Pons (tissue), 1 donor: ENCODE data around the gene NET1.
"Not testable (repeated sequence)": the region's sequence is repeated elsewhere in the genome, so short reads cannot be mapped to it uniquely, and the experiment has no call there.

Experiments used
- DNase-seq: peaks from one replicate; pipeline ENCODE4 v3.0.0-alpha.2; 2016; ENCODE audit warnings: low spot score

Gene NET1

DNA sequence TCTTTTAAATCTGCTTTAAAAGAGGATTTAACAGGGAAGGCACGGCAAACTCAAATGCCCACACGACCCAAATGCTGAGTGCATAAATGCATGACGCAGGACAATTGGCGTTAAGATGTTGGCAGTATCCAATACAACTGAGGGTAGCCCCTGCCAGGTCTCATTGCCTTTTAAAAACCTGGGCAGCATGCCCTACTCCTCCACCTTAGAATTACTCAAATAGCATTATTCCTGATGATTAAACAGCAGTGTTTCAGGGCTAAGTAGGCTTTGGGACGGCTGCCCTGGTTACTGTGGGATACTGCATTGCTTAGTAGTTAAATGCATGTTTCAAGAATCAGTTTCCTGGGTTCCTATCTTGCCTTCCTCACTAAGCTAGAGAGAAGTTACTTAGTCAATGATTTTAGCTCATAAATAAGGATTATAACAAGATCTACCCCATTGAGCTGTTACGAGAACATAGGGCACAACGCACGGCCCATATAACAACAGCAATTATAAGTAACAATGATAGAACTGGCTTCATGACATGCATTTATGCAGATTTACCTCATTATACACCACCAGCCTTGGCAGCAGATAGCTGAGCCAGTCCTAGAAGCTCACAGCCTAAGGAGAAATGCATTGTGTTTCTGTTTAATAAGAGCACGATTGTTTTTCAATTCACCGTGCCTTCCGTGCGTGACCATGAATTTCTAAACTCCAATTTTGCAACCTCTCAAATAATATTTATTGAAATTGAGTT lies 15.6 kb upstream of the NET1 start:
- peak; percentile 70 for DNase-seq

DNA sequence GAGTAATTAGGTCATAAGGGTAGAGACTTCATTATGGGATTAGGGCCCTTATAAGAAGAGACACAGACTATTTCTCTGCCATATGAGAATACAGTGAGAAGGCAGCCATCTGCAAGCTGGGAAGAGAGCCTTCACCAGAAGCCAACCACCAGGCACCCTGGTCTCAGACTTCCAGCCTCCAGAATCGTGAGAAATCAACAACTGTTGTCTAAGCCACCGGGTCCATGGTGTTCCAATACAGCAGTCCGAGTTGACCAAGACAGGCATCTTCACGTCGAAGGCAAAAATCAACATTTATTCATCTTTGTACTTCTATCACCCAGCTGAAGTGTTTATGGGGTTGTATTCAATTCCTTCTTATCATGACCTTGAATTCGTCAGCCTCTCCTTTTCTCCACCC lies 13.0 kb upstream of the NET1 start:
- DNase-seq = no peak

- no peak for DNase-seq
Observed at GRCh38 chr10:5400468-5401240, 11.7 kb upstream of the NET1 start.

DNA sequence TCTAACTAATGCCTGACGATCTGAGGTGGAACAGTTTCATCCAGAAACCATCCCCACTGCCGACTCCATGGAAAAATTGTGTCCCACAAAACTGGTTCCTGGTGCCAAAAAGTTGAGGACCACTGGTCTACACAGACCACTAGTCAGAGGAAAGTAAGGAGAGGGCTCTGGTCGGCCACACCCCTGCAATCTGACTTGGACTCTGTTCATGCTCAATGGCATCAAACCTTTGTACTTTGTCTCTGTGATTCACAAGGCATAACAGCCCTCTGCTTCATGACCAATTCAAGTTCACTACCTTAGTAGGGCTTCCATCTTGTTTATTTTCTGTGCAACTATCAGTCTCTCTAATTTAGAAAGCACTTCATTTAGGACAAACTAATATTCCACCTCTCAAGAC lies 9.6 kb upstream of the NET1 start:
- DNase-seq = no peak

GRCh38 chr10:5404208-5405041 lies 7.9 kb upstream of the NET1 start, which contains the start of gene TUBAL3:
TSS of gene TUBAL3 (minus strand) at chr10:5404828. CDS start at chr10:5404792, 36 bp downstream.
- DNase-seq = no peak

DNA sequence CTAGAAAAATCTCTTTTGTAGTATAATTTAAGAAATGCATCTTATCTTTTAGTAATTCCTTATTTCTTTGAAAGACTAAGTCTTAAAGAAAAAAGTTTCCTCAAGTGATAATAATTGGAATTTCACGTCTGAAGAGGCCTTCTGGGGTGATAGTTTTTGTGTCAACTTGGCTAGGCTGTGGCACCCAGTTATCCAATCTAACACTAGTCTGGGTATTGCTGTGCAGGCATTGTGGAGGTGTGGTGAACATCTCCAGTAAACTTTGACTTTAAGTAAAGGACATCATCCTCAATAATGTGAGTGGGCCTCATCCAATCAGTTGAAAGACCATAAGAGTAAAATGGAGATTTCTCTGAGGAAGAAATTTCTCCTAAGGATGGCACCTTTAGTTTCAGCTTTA lies 5.4 kb upstream of the NET1 start:
- no peak for DNase-seq

DNA sequence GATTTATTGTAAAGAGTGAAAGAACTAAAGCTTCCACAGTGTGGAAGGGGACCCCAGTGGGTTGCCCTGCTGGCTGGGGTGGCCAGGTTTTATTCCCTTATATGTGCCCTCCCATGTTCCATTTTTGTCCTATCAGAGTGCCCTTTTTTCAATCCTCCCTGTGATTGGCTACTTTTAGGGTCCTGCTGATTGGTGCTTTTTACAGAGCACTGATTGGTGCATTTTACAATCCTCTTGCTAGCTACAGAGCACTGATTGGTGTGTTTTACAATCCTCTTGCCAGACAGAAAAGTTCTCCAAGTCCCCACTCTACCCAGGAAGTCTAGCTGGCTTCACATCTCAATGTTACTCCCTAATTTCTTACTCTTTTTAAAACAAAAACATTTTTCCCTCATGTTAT lies 1.6 kb upstream of the NET1 start:
- not testable (repeated sequence) for DNase-seq

DNA sequence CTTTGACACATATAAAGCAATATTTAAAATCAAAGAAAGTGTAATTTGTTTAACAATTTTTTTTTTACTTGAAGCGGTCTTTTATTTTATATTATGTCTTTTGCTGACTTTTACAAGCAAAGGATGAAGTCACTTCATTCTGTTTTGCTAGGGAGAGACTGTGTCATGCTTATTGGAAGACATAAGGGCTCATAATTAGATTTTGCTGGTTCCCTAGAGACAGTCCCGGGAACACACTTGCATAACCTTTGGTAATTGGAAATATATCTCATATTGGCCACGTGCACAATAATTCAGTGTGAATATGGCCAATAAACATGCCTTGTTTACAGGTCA lies 448 bp upstream of the NET1 start:
- no peak for DNase-seq

GRCh38 chr10:5413012-5413938 lies 918 bp downstream of the NET1 start:
- DNase-seq = peak; percentile 46

- DNase-seq = no peak
Observed at GRCh38 chr10:5416981-5417380, 4.6 kb downstream of the NET1 start.

DNA sequence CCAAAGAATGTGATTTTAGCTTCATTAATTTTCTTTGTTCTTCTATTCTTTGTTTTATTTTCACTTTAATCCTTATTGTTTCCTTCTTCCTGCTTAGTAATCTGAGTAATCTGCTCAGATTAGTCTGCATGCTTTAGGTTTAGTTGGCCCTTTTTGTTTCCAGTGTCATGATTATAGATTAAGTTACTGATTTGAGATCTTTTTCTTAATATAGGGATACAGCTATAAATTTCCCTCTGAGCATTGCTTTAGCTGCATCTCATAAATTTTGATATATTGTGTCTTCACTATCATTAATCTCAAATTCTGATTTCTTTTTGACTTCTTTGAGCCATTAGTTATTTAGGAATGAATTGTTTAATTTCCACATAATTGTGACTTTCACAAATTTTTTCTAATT lies 6.2 kb downstream of the NET1 start:
- DNase-seq = no peak

DNA sequence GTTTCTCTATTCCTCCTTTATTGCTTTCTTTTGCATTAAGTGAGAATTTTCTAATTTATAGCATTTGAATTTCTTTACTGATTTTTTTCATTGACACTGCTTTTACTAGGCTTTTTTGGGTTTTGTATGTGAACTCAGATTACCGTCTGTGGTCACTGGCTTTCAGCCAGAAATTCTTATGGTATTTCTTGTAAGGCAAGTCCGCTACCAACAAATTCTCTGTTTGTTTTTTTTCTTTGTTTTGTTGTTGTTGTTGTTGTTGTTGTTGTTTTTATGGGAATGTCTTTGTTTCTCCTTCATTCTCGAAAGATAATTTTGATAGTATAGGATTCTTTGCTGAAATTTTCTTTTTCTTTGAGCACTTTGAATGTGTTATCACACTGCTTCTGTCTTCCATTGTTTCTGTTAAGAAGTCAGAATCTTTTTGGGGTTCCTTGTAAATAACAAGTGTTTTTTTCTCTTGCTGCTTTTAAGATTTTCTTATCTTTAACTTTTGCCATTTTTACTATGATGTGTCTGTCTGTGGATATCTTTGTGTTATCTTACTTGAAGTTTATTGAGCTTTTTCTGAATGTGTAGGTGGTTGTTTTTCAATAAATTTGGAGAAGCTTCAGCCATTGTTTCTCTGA lies 7.2 kb downstream of the NET1 start:
- no peak for DNase-seq

GRCh38 chr10:5423771-5424170 lies 11.4 kb downstream of the NET1 start:
- no peak for DNase-seq

DNA sequence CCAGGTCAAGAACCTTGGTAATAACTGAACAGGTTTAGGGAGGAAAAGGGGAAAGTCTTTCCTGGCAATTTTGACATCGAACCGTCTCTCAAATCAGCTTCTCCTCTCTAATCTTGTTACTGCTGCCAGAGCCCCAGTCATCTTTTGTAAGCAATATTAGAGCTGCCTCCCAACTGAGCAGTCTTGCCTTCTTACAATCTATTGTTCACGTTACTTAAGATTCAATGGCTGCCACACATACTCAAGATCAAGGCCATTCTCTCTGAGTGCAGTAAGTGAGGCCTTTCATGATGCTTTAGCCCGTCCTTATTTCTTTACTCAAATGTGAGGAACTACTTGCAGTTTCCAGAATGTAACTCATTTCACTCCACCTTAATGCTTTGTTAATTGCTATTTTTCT lies 12.4 kb downstream of the NET1 start:
- DNase-seq = no peak

- DNase-seq = no peak
Observed at GRCh38 chr10:5428133-5428532, 15.8 kb downstream of the NET1 start.

DNA sequence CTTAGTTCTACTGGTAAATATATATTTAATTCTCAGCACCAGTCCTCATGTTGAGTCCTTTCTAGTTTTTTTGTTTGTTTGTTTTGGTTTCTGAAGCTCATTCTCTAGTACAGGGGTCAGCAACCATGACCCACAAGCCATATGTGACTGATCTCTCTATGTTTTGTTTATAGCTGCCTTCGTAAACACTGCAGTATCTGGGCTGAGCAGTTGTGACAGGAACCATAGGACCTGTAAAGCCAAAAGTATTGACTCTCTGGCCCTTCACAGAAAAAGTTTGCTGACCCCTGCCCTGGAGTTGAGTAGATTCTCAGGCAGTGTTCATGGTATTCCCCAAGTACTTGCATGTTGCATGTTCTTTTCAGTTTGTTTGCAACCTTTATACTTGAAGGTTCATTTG lies 20.8 kb downstream of the NET1 start:
- DNase-seq = no peak

- DNase-seq = peak; percentile 63
Observed at GRCh38 chr10:5434017-5434753, 21.8 kb downstream of the NET1 start.

DNA sequence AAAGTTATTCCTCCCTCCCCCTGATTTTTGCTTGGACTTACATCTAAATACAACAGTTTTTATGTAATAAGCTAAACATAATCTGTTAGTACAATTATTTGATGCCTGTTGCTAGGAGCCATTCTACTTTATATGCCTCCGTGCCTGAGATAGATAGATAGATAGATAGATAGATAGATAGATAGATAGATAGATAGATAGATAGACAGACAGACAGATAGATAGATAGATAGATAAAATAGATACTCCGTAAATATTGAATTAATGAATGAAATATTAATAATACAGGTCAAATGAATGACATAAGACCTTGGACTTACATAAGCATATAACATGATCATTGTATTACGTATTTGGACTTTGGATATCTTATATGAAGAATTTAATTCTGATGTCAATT lies 23.0 kb downstream of the NET1 start:
- DNase-seq = no peak

DNA sequence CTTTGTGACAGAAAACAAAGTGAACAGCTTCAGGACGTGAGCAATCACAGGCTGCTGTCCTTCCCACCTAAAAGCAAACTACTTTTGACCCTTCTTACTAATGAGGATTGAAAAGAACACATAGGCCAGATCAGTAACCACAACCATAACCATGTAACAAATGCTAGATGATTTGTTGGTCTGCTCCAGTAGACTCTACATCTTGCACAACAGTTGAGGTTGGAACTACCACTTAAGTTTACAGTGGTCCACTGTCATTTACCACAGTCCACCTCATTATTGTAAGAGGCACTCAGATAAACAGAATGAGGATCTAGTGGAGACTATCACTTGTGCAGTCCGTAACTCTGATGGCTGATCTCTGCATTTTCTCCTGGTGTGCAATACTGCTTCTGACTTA lies 27.8 kb downstream of the NET1 start:
- no peak for DNase-seq

- DNase-seq = no peak
Observed at GRCh38 chr10:5441106-5441505, 28.7 kb downstream of the NET1 start.
